ENCODE measurements around the gene HECW1. TPM values are rescaled to one million over a fixed set of nuclear protein-coding genes. Genes with fewer than 3 reads are reported as not detected.

HECW1 gene
- total and polyA plus RNA-seq, 2 of the 13 experiments (the other 11 are each of a cell fraction or from before 2014, with no cell fraction given), result not detected

- Histone ChIP-seq H3K9ac (ENCODE audit: insufficient read depth, low read depth, low read length) (no peak overlapping the region), H3K79me2 (ENCODE audit: insufficient read depth, low read length) (no peaks in the 10 kb centered on the region), H3K27me3 (ENCODE audit: control insufficient read depth in 1 of 2, insufficient read depth in 2 of 2, low read length in 2 of 2) (no peaks in the 10 kb centered on the region), H3K36me3 (replicated peaks in 1 of 2; ENCODE audit: control insufficient read depth in 1 of 2, insufficient read depth in 2 of 2, low read length in 2 of 2) (no peaks in the 10 kb centered on the region), H3K4me1 (ENCODE audit: insufficient read depth, low read length) (peaks cover 23% of the 10 kb centered on the region), H2AFZ (ENCODE audit: low read length) (no peak overlapping the region), H3K4me3 (replicated peaks in 1 of 3; ENCODE audit: insufficient read depth in 1 of 3, low read depth in 2 of 3, low read length in 3 of 3) (no peak overlapping the region; a peak in 1 of 6 replicates), H3K27ac (ENCODE audit: extremely low read length, insufficient read depth, low read length) (no peak overlapping the region), H3K4me2 (ENCODE audit: low read depth, low read length) (no peak overlapping the region), H4K20me1 (ENCODE audit: insufficient read depth, low read length) (no peaks in the 10 kb centered on the region), H3K9me3 (ENCODE audit: low read length) (no peaks in the 10 kb centered on the region)
- in situ Hi-C loops (cut with HindIII; ENCODE audit: extremely low pct_ligation_motif_present, low pct_unique_long_range_greater_than_20kb) (no loop called here), intact Hi-C loops (cut with micrococcal nuclease; ENCODE audit: unreplicated experiment) (no loop called here)
- TF ChIP-seq AGO1 (IDR thresholded peaks at IDR 0.05; ENCODE audit: low read depth, low read length, poor library complexity, severe bottlenecking), result no peak
- TF ChIP-seq, protein P1, sequence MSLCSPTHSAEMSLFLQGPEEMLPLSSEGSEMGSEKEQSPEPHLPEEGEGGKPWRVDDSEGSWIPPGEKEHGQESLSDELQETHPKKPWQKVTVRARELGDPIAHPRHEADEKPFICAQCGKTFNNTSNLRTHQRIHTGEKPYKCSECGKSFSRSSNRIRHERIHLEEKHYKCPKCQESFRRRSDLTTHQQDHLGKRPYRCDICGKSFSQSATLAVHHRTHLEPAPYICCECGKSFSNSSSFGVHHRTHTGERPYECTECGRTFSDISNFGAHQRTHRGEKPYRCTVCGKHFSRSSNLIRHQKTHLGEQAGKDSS (CRISPR knock-in tag; IDR thresholded peaks at IDR 0.05; ENCODE audit: borderline replicate concordance, low read depth), result 0 out of 2 replicates have a peak, but pooled peaks have one; percentile 35
- TF ChIP-seq ZNF547 (CRISPR knock-in tag; IDR thresholded peaks at IDR 0.05), result no peak
- TF ChIP-seq JUNB (CRISPR knock-in tag; IDR thresholded peaks at IDR 0.05; ENCODE audit: borderline replicate concordance), result no peak
- TF ChIP-seq FOXA1 (IDR thresholded peaks at IDR 0.05), result no peak
- TF ChIP-seq FOXA1 (CRISPR knock-in tag; IDR thresholded peaks at IDR 0.05), result peak; percentile 39; the same call in 1 of the 2 replicates
- TF ChIP-seq ZNF446 (CRISPR knock-in tag; IDR thresholded peaks at IDR 0.05), result no peak
- no peak for TF ChIP-seq ZFP90 (CRISPR knock-in tag; IDR thresholded peaks at IDR 0.05; ENCODE audit: borderline replicate concordance)
- no peak for TF ChIP-seq TP53 (CRISPR knock-in tag; conservative IDR thresholded peaks at IDR 0.05)
- TF ChIP-seq ZNF12 (CRISPR knock-in tag; IDR thresholded peaks at IDR 0.05), result no peak
- 5% methylated on average over 1 of the region's 1 CpG for WGBS (ENCODE audit: low lambda C conversion rate)
- ChIA-PET CTCF (ENCODE audit: low intra/inter-chr PET ratio, low total read pairs) (no interaction called here), POLR2A (no interaction called here)
- DNase-seq (ENCODE audit: low spot score) (no peak), FAIRE-seq (peak; percentile 59), ATAC-seq (peak; percentile 51; the same call in 2 of the 3 replicates)
- no TSS peak for BruUV-seq (replicated peaks)
Observed at GRCh38 chr7:43391518-43391917, 279.1 kb downstream of the HECW1 start.

All from HepG2 (cell line).